GM19099 (cell line): ENCODE measurements around the gene SP3.

Source experiments
- POLR2A ChIP-seq: IDR thresholded peaks from 3 replicates; pipeline ENCODE4 v1.6.1; 2011; ENCODE audit warnings: low read depth; ENCODE audit not compliant: insufficient read length; ENCODE audit errors: extremely low read depth

The SP3 gene

DNA sequence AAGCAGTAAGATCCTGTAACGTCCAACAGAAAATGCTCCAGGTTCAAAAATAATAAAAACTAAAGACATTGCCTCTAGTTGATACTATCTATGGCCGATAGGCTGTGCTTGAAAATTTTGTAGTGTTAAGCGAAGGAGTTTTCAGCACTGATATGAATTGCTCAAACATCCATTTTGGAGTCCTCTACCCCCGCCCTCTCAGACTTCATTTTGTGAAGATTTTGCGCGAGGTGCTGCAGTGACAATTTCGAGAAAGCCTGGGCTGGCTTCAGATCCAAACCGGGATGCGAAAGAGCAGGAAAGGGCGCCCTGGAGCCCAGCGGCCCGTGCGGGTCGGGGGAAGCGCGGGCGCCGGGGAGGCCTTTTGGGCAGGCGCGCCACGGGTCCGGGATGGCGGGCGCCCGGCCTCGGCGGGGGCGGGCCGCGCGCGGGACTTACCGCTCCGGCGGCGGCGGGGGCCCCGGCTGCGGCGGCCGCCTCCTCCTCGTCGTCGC lies 1.8 kb downstream of the SP3 start:
- no peak for TF ChIP-seq POLR2A

- no peak for TF ChIP-seq POLR2A
Measured at GRCh38 chr2:173962583-173963110, 2.5 kb downstream of the SP3 start.

GRCh38 chr2:173962031-173962430 lies 3.1 kb downstream of the SP3 start:
- no peak for TF ChIP-seq POLR2A

DNA sequence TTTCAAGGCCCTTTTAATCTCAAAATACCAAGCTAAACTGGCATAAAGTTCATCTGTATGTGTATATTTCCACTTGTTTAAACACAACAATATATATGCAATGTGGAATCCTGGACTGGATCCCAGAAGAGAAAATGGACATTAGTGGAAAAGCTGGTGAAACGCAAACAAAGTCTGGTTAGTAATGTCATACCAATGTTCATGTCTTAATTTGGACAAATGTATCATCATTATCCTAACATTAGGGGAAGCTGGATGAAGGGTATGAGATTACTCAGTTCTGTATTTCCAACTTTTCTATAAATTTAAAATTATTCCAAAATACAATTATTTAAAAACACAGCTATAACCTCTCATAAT lies 3.8 kb downstream of the SP3 start:
- peak; percentile 2 for TF ChIP-seq POLR2A

GRCh38 chr2:173959909-173960308 lies 5.3 kb downstream of the SP3 start:
- TF ChIP-seq POLR2A, result no peak

GRCh38 chr2:173959358-173959884 lies 5.8 kb downstream of the SP3 start:
- no peak for TF ChIP-seq POLR2A

DNA sequence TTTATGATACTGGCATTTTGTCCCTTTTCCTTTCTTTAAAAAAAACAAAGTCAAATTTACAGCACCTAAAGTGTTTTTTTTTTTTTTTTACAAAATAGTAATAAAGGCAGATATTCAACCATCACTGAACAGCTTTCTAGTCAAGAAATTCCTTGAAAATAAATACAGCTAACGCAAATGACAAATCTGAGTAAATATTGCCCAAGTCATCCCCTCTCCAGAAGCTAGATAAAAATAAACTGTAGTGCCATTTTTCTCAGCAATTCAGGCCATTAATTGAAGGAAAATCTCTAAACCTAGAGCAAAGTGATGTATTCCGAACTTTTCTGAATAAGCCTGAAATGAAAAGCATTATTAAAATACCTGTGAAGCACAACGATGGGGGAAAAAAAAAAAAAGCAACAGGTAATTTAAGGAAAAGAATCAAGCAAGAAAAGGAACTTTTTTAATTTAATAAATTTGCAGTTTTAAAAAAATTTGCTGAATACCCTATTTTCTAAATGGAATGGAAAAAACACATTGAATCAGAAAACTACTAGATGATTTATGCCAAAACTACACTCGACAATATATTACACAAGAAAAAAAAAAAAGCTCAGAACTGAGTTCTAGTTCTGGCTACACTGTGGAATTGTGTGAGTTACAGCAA lies 6.9 kb downstream of the SP3 start:
- TF ChIP-seq POLR2A, result no peak

- no peak for TF ChIP-seq POLR2A
Measured at GRCh38 chr2:173957517-173957916, 7.7 kb downstream of the SP3 start.

GRCh38 chr2:173956454-173956853 lies 8.7 kb downstream of the SP3 start:
- no peak for TF ChIP-seq POLR2A

DNA sequence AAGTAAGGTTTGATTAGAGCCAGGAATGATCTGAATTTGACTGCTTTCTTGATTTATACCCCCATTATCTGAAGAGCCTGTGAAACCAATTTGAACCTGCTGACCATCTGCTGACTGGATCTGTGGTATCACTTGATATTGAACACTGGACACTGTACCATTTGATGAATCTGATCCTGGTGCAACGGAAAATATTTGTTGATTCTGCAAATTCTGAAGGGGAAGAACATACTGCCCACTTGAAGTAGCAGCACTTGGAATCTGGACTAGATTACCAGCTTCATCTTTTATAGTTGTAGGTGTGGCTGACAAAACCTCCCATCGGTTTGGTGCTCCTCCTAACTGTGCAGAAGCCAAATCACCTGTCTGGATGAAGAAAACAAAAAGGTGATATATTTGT lies 9.3 kb downstream of the SP3 start:
- no peak for TF ChIP-seq POLR2A

GRCh38 chr2:173955004-173955403 lies 10.2 kb downstream of the SP3 start:
- no peak for TF ChIP-seq POLR2A

GRCh38 chr2:173953047-173953424 lies 12.1 kb downstream of the SP3 start:
- no peak for TF ChIP-seq POLR2A

- no peak for TF ChIP-seq POLR2A
Measured at GRCh38 chr2:173952267-173953046, 12.7 kb downstream of the SP3 start.

GRCh38 chr2:173948842-173949241 lies 16.3 kb downstream of the SP3 start:
- no peak for TF ChIP-seq POLR2A

GRCh38 chr2:173948198-173948597 lies 17.0 kb downstream of the SP3 start:
- TF ChIP-seq POLR2A, result no peak

GRCh38 chr2:173947131-173947530 lies 18.0 kb downstream of the SP3 start:
- no peak for TF ChIP-seq POLR2A

DNA sequence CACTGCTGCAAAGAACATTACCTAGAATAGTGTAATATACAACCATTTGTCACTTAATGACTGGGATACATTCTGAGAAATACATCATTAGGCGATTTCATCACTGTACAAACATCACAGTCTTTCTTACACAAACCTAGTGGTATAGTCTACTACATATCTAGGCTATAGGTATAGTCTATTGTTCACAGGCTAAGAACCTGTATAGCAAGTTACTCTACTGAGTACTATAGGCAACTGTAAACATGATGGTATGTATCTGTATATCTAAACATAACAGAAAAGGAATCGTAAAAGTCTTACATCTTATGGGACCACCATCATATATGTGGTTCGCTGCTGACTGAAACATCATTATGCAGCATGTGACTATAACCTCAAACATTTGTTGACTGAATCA lies 21.4 kb downstream of the SP3 start:
- TF ChIP-seq POLR2A, result no peak
